Measurements from ENCODE around the gene OR5K4. TPM values are rescaled to one million over a fixed set of nuclear protein-coding genes. Genes with fewer than 3 reads are reported as not detected.

OR5K4 gene
- total and polyA plus RNA-seq, 2 of the 8 experiments (the other 6 are each of a cell fraction or from before 2014, with no cell fraction given) = not detected

- no peak overlapping the region for H2AK5ac ChIP-seq (ENCODE audit: low read depth, low read length)
- no peak overlapping the region for H3K4ac ChIP-seq (replicated peaks; ENCODE audit: insufficient read length, low read depth, low read length)
- H2BK5ac ChIP-seq (ENCODE audit: low read depth, low read length) = no peak overlapping the region
- H3K23ac ChIP-seq (ENCODE audit: insufficient read length) = no peak overlapping the region
- no peak overlapping the region for H2AFZ ChIP-seq (ENCODE audit: low read length)
- H3K4me2 ChIP-seq (ENCODE audit: insufficient read depth in 1 of 2, low read depth in 2 of 2, low read length in 2 of 2) = no peak overlapping the region
- H3K14ac ChIP-seq (ENCODE audit: insufficient read length) = no peak overlapping the region
- WGBS, 2 experiments (ENCODE audit: extremely low coverage in 1 of 2, insufficient coverage in 1 of 2, insufficient read length in 1 of 2, insufficient replicate concordance in 2 of 2, low coverage in 1 of 2, low lambda C conversion rate in 2 of 2, missing lambda C conversion rate in 1 of 2) = no CpG with 5 or more reads among the region's 1 CpG
- no peak overlapping the region for H4K8ac ChIP-seq (ENCODE audit: extremely low read depth, insufficient read depth, low read length)
- H3K79me1 ChIP-seq (ENCODE audit: low read depth, low read length) = no peaks in the 10 kb centered on the region
- H2BK15ac ChIP-seq (ENCODE audit: low read length) = no peak overlapping the region
- no peak overlapping the region for H2BK120ac ChIP-seq (replicated peaks; ENCODE audit: low read depth, low read length)
- H3K9me3 ChIP-seq (ENCODE audit: insufficient read depth in 2 of 2, low read depth in 1 of 2, low read length in 1 of 2) = no peaks in the 10 kb centered on the region
- no peaks in the 10 kb centered on the region for H3K79me2 ChIP-seq (ENCODE audit: control insufficient read depth in 1 of 2, insufficient read depth in 2 of 2, low read length in 2 of 2)
- no peak overlapping the region for H3K4me3 ChIP-seq (ENCODE audit: extremely low read depth in 1 of 4, insufficient read depth in 2 of 4, low read depth in 3 of 4, low read length in 4 of 4)
- no peak overlapping the region for H2BK12ac ChIP-seq (ENCODE audit: low read depth, low read length)
- FAIRE-seq = no peak
- no peak for TF ChIP-seq CEBPB (IDR thresholded peaks at IDR 0.05; ENCODE audit: low read depth, low read length)
- no peak for TF ChIP-seq BACH1 (IDR thresholded peaks at IDR 0.05; ENCODE audit: low read length)
- no peak for TF ChIP-seq EP300 (IDR thresholded peaks at IDR 0.05; ENCODE audit: borderline replicate concordance in 1 of 2, low read depth in 2 of 2, low read length in 2 of 2)
- TF ChIP-seq CREB1 (IDR thresholded peaks at IDR 0.05) = no peak
- no peak for TF ChIP-seq TBP (IDR thresholded peaks at IDR 0.05; ENCODE audit: low read depth, low read length)
- TF ChIP-seq POLR2AphosphoS5 (IDR thresholded peaks at IDR 0.05; ENCODE audit: low read depth, low read length) = no peak
- CTCF ChIA-PET (ENCODE audit: partially characterized antibody) = no interaction called here
- no peak overlapping the region for H4K5ac ChIP-seq (ENCODE audit: insufficient read length, low read depth, low read length)
- no peak overlapping the region for H2BK20ac ChIP-seq (ENCODE audit: low read length)
- H4K20me1 ChIP-seq (replicated peaks in 1 of 2; ENCODE audit: control insufficient read depth in 1 of 2, insufficient read depth in 2 of 2, low read length in 2 of 2) = no peaks in the 10 kb centered on the region
- POLR2A ChIA-PET (ENCODE audit: partially characterized antibody) = no interaction called here
- H3K4me1 ChIP-seq (replicated peaks in 1 of 4; ENCODE audit: control insufficient read depth in 3 of 4, insufficient read depth in 4 of 4, low read length in 3 of 4) = no peaks in the 10 kb centered on the region
- no peak overlapping the region for H4K91ac ChIP-seq (replicated peaks; ENCODE audit: insufficient read length, low read length)
- H3K36me3 ChIP-seq (ENCODE audit: control insufficient read depth in 2 of 4, insufficient read depth in 4 of 4, low read length in 3 of 4) = no peaks in the 10 kb centered on the region
- DNase-seq (ENCODE audit: low read depth in 1 of 2, low spot score in 2 of 2) = no peak
- H3K9ac ChIP-seq (replicated peaks in 1 of 4; ENCODE audit: extremely low read depth in 1 of 4, low read depth in 3 of 4, low read length in 3 of 4) = no peak overlapping the region
- no peak overlapping the region for H3K18ac ChIP-seq (ENCODE audit: extremely low read depth, low read length)
- H3K27ac ChIP-seq (ENCODE audit: low read depth, low read length) = no peak overlapping the region
- H3K56ac ChIP-seq (replicated peaks; ENCODE audit: insufficient read length, low read depth, low read length) = no peak overlapping the region
- no peaks in the 10 kb centered on the region for H3K27me3 ChIP-seq (replicated peaks in 1 of 4; ENCODE audit: control insufficient read depth in 3 of 4, extremely low read depth in 1 of 4, insufficient read depth in 3 of 4, low read length in 3 of 4)
- no peaks in the 10 kb centered on the region for H3K23me2 ChIP-seq (ENCODE audit: low read depth, low read length)
These were observed 18.8 kb downstream of the OR5K4 start for GRCh38 chr3:98372445-98372844.

Measured in H1 (cell line).